ENCODE measurements around the gene CUX1. TPM values are rescaled to one million over a fixed set of nuclear protein-coding genes. Genes with fewer than 3 reads are reported as not detected.

CUX1 gene
- total RNA-seq, 1 donor from 2014 or later, result 50.6 TPM

DNA sequence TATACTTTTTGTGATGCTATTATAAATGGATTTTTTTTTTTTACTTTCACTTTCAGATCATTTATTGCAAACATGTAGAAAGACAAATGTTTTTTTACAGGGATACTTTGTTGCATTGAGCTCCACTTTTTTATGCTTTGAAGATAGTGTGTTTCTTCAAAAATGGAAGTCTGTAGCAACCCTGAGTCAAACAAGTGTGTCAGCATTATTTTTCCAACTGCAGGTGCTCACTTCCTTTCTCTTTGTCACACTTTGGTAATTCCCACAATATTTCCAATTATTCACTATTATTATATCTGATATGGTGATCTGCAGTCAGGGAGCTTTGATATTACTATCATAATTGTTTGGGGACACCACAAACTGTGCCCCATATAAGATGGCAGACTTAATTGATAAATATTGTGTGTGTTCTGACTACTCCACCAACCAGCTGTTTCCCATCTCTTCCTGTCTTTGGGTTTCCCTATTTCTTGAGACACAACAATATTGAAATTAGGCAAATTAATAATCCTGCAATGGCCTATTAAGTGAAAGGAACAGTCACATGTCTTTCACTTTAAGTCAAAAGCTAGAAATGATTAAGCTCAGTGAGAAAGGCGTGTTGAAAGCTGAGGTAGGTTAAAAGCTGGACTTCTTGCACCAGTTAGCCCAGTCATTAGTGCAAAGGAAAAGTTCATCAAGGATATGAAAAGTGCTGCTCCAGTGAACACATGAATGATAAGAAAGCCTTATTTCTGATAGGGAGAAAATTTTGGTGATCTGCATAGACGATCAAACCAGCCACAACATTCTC lies 238.0 kb downstream of the CUX1 start:
- DNase-seq (ENCODE audit: low read depth), result no peak
- no peak overlapping the region for H3K9ac ChIP-seq (ENCODE audit: low read length)
- H3K79me2 ChIP-seq (ENCODE audit: insufficient read depth, low read length), result no peaks in the 10 kb centered on the region
- H3K36me3 ChIP-seq (ENCODE audit: insufficient read depth, low read length), result no peaks in the 10 kb centered on the region
- no peaks in the 10 kb centered on the region for H3K27me3 ChIP-seq (ENCODE audit: insufficient read depth, low read length)
- Mint-ChIP-seq H3K4me3 (ENCODE audit: unreplicated experiment) (no peak overlapping the region), H3K27ac (ENCODE audit: unreplicated experiment) (no peak overlapping the region), H3K36me3 (ENCODE audit: low read depth, unreplicated experiment) (peaks cover 21% of the 10 kb centered on the region), H3K9me3 (ENCODE audit: unreplicated experiment) (peaks cover 14% of the 10 kb centered on the region), H3K4me1 (ENCODE audit: low read depth, unreplicated experiment) (no peaks in the 10 kb centered on the region), H3K27me3 (ENCODE audit: low read depth, unreplicated experiment) (no peaks in the 10 kb centered on the region)
- FAIRE-seq, result no peak
- H3K4me1 ChIP-seq (ENCODE audit: insufficient read depth, low read length), result no peaks in the 10 kb centered on the region
- H2AFZ ChIP-seq (ENCODE audit: low read depth, low read length), result no peak overlapping the region
- H4K20me1 ChIP-seq (ENCODE audit: insufficient read depth, low read length), result peaks cover 31% of the 10 kb centered on the region
- H3K9me3 ChIP-seq (ENCODE audit: insufficient read depth, low read depth, low read length), result peaks cover 3% of the 10 kb centered on the region
- H3K27ac ChIP-seq (ENCODE audit: low read depth, low read length), result no peak overlapping the region
- TF ChIP-seq, protein P1, sequence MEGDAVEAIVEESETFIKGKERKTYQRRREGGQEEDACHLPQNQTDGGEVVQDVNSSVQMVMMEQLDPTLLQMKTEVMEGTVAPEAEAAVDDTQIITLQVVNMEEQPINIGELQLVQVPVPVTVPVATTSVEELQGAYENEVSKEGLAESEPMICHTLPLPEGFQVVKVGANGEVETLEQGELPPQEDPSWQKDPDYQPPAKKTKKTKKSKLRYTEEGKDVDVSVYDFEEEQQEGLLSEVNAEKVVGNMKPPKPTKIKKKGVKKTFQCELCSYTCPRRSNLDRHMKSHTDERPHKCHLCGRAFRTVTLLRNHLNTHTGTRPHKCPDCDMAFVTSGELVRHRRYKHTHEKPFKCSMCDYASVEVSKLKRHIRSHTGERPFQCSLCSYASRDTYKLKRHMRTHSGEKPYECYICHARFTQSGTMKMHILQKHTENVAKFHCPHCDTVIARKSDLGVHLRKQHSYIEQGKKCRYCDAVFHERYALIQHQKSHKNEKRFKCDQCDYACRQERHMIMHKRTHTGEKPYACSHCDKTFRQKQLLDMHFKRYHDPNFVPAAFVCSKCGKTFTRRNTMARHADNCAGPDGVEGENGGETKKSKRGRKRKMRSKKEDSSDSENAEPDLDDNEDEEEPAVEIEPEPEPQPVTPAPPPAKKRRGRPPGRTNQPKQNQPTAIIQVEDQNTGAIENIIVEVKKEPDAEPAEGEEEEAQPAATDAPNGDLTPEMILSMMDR (IDR thresholded peaks at IDR 0.05; ENCODE audit: insufficient read depth, low read depth, low read length), result no peak
- no peak for TF ChIP-seq EZH2 (IDR thresholded peaks at IDR 0.05; ENCODE audit: insufficient read depth, low read length)
- no peak overlapping the region for H3K4me3 ChIP-seq (ENCODE audit: insufficient read depth, low read depth, low read length)
- H3K4me2 ChIP-seq (ENCODE audit: low read length), result no peak overlapping the region

DNA sequence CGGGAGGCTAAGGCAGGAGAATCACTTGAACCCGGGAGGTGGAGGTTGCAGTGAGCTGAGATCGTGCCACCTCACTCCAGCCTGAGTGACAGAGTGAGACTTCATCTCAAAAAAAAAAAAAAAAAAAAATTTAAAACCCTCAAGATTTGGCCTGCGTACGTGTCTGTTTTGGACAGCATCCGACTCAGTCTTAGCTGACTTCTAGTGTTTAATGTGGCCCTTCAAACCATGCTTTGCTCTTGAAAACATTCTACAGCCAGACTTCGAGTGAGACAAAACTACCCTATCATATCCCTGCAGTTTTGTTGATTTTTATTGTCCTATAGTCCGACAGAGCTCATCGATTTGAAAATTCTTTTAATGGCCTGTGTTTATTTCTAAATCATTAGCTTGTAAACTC lies 242.1 kb downstream of the CUX1 start:
- H3K4me1 Mint-ChIP-seq (ENCODE audit: low read depth, unreplicated experiment), result peaks cover 8% of the 10 kb centered on the region
- TF ChIP-seq, protein P1 (IDR thresholded peaks at IDR 0.05; ENCODE audit: insufficient read depth, low read depth, low read length), result no peak
- TF ChIP-seq EZH2 (IDR thresholded peaks at IDR 0.05; ENCODE audit: insufficient read depth, low read length), result no peak
- DNase-seq (ENCODE audit: low read depth), result no peak

DNA sequence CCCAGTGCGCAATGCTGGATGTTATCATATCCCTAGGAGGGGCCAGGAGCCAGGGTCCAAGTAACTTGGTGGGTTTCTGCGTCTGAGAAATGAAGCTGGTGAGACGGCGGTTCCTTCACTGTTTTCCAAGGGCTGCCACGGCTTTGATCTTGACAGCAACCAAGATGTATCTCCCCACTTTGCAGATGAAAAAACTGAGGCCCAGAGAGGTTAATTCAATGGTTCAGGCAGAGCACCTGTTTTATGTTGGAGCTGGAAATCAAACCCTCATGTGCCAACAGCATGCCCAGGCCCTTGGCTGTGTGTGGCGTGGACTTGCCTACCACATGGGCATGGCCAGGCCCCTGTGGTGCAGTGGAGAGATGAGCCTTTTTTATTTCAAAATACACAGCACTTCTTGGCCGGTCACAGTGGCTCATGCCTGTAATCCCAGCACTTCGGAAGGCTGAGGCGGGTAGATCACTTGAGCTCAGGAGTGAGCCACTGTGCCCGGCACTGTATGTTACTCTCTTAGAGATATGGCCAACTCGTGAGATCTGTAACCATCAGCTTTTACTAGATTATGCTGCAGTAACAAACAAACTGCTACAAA lies 244.0 kb downstream of the CUX1 start:
- Histone ChIP-seq H3K27ac (ENCODE audit: low read depth, low read length) (no peak overlapping the region), H3K9ac (ENCODE audit: low read length) (no peak overlapping the region), H3K27me3 (ENCODE audit: insufficient read depth, low read length) (no peaks in the 10 kb centered on the region), H3K9me3 (ENCODE audit: insufficient read depth, low read depth, low read length) (no peaks in the 10 kb centered on the region), H3K4me3 (ENCODE audit: insufficient read depth, low read depth, low read length) (no peak overlapping the region), H3K4me2 (ENCODE audit: low read length) (no peak overlapping the region), H3K79me2 (ENCODE audit: insufficient read depth, low read length) (peaks cover 3% of the 10 kb centered on the region), H3K36me3 (ENCODE audit: insufficient read depth, low read length) (no peaks in the 10 kb centered on the region), H2AFZ (ENCODE audit: low read depth, low read length) (no peak overlapping the region), H3K4me1 (ENCODE audit: insufficient read depth, low read length) (peaks cover 11% of the 10 kb centered on the region), H4K20me1 (ENCODE audit: insufficient read depth, low read length) (peaks cover 31% of the 10 kb centered on the region)
- Mint-ChIP-seq H3K36me3 (ENCODE audit: low read depth, unreplicated experiment) (peaks cover 5% of the 10 kb centered on the region), H3K4me3 (ENCODE audit: unreplicated experiment) (no peak overlapping the region), H3K9me3 (ENCODE audit: unreplicated experiment) (peaks cover 3% of the 10 kb centered on the region), H3K4me1 (ENCODE audit: low read depth, unreplicated experiment) (peaks cover 14% of the 10 kb centered on the region), H3K27me3 (ENCODE audit: low read depth, unreplicated experiment) (no peaks in the 10 kb centered on the region), H3K27ac (ENCODE audit: unreplicated experiment) (no peak overlapping the region)
- no peak for DNase-seq (ENCODE audit: low read depth)
- FAIRE-seq, result no peak
- no peak for TF ChIP-seq EZH2 (IDR thresholded peaks at IDR 0.05; ENCODE audit: insufficient read depth, low read length)
- TF ChIP-seq, protein P1 (IDR thresholded peaks at IDR 0.05; ENCODE audit: insufficient read depth, low read depth, low read length), result no peak

More for the DNA sequence above, 242.1 kb downstream of the CUX1 start:
- H3K36me3 ChIP-seq (ENCODE audit: insufficient read depth, low read length), result no peaks in the 10 kb centered on the region
- H3K27me3 ChIP-seq (ENCODE audit: insufficient read depth, low read length), result no peaks in the 10 kb centered on the region
- H3K79me2 ChIP-seq (ENCODE audit: insufficient read depth, low read length), result no peaks in the 10 kb centered on the region
- no peak overlapping the region for H3K27ac Mint-ChIP-seq (ENCODE audit: unreplicated experiment)
- no peak overlapping the region for H3K4me3 Mint-ChIP-seq (ENCODE audit: unreplicated experiment)
- H3K4me1 ChIP-seq (ENCODE audit: insufficient read depth, low read length), result peaks cover 8% of the 10 kb centered on the region
- no peak overlapping the region for H3K4me2 ChIP-seq (ENCODE audit: low read length)
- no peaks in the 10 kb centered on the region for H3K27me3 Mint-ChIP-seq (ENCODE audit: low read depth, unreplicated experiment)
- no peak for FAIRE-seq
- H3K36me3 Mint-ChIP-seq (ENCODE audit: low read depth, unreplicated experiment), result peaks cover 15% of the 10 kb centered on the region
- no peak overlapping the region for H3K4me3 ChIP-seq (ENCODE audit: insufficient read depth, low read depth, low read length)
- no peak overlapping the region for H3K9ac ChIP-seq (ENCODE audit: low read length)
- H4K20me1 ChIP-seq (ENCODE audit: insufficient read depth, low read length), result peaks cover 32% of the 10 kb centered on the region
- H3K27ac ChIP-seq (ENCODE audit: low read depth, low read length), result no peak overlapping the region
- peaks cover 9% of the 10 kb centered on the region for H3K9me3 Mint-ChIP-seq (ENCODE audit: unreplicated experiment)
- H3K9me3 ChIP-seq (ENCODE audit: insufficient read depth, low read depth, low read length), result no peaks in the 10 kb centered on the region
- H2AFZ ChIP-seq (ENCODE audit: low read depth, low read length), result no peak overlapping the region

Data from astrocyte (in vitro differentiated cells and primary cell).